HEK293T (cell line): ENCODE data around the gene SEPTIN12.

Experiments
- ARNT ChIP-seq: fragments of 450-650 bp; IDR thresholded peaks from 2 replicates; pipeline ENCODE4 v1.6.1; 2017; ENCODE audit warnings: mild to moderate bottlenecking
- BHLHE40 ChIP-seq: fragments of 450-650 bp; IDR thresholded peaks from 2 replicates; pipeline ENCODE4 v1.6.1; 2016; ENCODE audit warnings: mild to moderate bottlenecking, moderate library complexity, borderline replicate concordance
- CTBP1 ChIP-seq: fragments of 450-650 bp; IDR thresholded peaks from 2 replicates; pipeline ENCODE4 v1.6.1; 2016; ENCODE audit warnings: borderline replicate concordance
- FOXA1 ChIP-seq: fragments of 450-650 bp; IDR thresholded peaks from 2 replicates; pipeline ENCODE4 v1.6.1; 2016; ENCODE audit warnings: mild to moderate bottlenecking
- FOXK2 ChIP-seq: fragments of 450-650 bp; IDR thresholded peaks from 2 replicates; pipeline ENCODE4 v1.6.1; 2016; ENCODE audit warnings: mild to moderate bottlenecking
- FOXM1 ChIP-seq: fragments of 450-650 bp; IDR thresholded peaks from 2 replicates; pipeline ENCODE4 v1.6.1; 2017; ENCODE audit warnings: mild to moderate bottlenecking, borderline replicate concordance
- L3MBTL2 ChIP-seq: fragments of 450-650 bp; conservative IDR thresholded peaks from 2 replicates; pipeline ENCODE4 v1.6.1; 2016; ENCODE audit warnings: mild to moderate bottlenecking
- LEF1 ChIP-seq: fragments of 450-650 bp; IDR thresholded peaks from 2 replicates; pipeline ENCODE4 v1.6.1; 2017; ENCODE audit warnings: mild to moderate bottlenecking, borderline replicate concordance
- SP1 ChIP-seq: fragments of 450-650 bp; IDR thresholded peaks from 2 replicates; pipeline ENCODE4 v1.6.1; 2017
- TARDBP ChIP-seq: fragments of 450-650 bp; IDR thresholded peaks from 2 replicates; pipeline ENCODE4 v1.6.1; 2016
- ZNF384 ChIP-seq: fragments of 450-650 bp; IDR thresholded peaks from 2 replicates; pipeline ENCODE4 v1.6.1; 2016

GRCh38 chr16:4825196-4825595, 37.1 kb upstream of the SEPTIN12 start:
- TF ChIP-seq ARNT: no peak
- no peak for TF ChIP-seq BHLHE40
- no peak for TF ChIP-seq ZNF384
- TF ChIP-seq LEF1: no peak
- no peak for TF ChIP-seq FOXM1
- no peak for TF ChIP-seq TARDBP
- TF ChIP-seq FOXA1: no peak
- no peak for TF ChIP-seq FOXK2
- TF ChIP-seq SP1: no peak
- TF ChIP-seq CTBP1: no peak
- TF ChIP-seq L3MBTL2: no peak
